Measurements from ENCODE around the gene RECQL.
"Not testable (repeated sequence)": the region's sequence is repeated elsewhere in the genome, so short reads cannot be mapped to it uniquely, and the experiment has no call there.

The RECQL gene

DNA sequence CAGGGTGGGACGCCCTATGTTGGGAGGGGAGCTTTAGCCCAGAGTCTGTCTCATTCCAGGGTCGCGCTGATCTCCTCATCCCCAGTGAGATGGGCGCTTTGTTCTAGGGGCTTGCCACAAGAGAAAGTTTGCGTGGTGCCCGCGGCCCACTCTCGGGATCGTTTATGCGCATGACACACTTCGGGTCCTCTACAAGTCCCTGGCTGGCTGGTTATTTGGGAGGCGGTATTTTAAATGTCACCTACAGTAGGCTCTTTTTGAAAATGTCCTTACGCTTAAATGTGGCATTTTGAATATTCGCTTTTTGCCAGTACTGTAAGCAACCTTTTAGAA, 695 bp upstream of the RECQL start:
- DNase-seq: peak; percentile 35 to 59

DNA sequence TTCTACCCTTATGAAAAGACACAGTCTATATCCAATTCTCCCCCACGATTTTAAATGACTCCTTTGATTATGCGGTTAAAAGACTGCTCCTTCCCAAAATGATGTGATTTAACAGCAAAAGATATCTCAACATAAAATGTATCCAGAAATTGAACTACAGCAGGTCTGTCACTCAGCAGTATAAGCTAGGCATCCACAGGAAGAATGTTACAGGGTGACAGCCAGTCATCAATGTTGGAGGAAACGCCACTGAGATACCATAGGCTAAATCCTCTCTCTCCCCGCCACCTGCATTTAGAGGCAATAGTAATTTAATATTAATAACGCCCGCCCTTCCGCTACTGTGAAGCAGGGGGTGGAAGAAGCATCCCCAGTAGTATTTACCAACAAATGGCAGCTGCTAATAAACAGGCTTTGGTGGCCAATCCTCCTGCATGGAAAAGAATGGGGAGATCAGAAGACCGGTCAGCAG, 613 bp downstream of the RECQL start:
- peak in 1 of 2 experiments; percentile 42 for DNase-seq

DNA sequence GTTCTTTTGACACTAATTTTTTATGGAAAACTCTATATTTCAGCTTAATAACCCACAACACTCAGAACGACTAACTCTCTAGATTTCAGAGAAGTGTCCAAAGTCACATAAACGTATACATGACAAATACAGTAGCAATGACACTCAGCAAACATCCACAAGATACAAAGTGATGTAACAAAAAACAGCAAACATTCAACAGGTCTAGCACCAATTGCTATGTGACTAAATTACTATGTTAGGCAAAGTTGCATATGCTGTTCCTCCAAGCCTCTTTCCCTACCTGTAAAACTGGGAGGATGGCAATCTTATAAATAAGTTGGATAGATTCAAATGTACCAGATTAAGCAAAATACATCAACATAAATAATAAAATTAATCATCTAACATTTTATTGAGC, 1.7 kb downstream of the RECQL start:
- DNase-seq: no peak

DNA sequence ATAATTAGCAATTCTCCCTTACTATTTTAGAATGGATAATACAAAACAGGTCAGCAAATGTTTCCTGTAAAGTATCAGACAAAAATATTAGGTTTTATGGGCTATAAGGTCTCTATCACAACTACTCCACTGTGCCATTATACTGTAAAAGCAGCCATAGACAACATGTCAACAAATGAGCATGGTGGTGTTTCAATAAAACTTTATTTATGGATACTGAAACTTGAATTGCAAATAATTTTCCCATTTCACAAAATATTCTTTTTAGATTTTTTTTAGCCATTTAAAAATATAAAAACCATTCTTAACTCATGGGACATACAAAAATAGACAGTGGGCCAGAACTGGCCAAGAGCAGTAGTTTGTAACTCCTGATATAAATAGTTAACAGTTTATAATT, 15.4 kb downstream of the RECQL start:
- DNase-seq: no peak

DNA sequence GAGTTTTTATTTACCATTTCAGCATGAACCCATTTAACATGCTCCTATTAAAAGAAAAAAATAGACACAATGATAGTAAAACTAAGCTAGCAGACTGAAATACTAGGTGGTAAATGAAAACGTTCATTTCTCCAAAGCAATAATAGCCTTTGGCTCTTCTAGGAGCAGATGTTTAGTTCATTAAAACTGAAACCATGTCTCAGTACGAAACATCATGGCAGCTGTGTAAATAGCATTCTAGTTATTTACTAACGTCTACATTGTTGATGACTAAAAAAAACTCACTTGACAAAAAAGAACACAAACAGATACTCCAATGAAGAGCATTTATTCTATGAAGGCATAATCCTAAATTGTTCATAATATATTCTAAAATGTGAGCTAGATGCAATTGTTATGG, 17.9 kb downstream of the RECQL start:
- no peak for DNase-seq

DNA sequence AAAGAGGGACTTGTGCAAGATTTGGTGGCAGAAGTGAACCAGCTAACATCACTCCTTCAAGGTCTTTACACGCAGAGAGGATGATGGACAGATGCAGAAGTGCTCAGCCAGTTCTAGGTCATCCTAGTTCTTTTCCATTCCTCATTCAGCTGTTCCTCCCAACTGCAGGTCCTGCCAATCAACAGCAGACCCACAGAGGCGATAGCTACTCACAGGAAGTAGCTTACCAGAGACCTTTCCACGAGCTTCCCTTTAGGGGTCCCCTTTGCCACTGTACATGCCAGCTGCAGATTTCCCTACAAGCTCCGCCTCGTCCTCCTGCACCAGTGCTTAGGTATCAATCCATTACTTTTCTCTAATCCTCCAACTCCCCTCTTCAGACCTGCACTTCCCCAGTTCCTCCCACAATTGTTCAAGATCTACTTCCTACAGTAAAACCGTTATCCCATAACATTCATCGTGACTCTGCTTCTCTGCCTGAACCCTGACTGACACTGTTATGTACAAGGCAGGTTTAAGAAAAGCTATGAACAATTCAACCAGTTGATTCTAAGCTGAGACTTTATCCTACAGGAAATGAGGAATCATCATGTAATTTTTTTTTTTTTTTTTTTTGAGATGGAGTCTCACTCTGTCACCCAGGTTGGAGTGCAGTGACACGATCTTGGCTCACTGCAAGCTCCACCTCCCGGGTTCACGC, 22.5 kb downstream of the RECQL start:
- no peak for DNase-seq

DNA sequence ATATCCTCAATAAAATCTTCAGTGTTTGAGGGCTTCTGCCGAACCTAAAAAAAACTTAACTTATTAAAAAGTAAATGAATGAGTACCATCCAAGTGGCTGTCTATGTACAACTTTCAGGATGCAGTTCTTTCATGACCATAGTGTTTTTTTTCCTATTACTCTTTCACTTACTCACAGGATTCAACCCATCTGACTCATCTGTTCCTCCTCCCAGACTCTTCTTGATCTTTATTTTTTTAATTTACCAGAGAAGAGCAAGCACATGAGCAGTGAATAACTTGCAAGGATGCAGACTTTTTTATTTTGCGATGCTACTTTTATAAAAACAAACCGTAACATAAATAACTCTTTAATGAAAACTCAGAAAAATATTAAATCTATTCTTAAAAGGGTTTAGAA, 24.5 kb downstream of the RECQL start:
- no peak for DNase-seq

DNA sequence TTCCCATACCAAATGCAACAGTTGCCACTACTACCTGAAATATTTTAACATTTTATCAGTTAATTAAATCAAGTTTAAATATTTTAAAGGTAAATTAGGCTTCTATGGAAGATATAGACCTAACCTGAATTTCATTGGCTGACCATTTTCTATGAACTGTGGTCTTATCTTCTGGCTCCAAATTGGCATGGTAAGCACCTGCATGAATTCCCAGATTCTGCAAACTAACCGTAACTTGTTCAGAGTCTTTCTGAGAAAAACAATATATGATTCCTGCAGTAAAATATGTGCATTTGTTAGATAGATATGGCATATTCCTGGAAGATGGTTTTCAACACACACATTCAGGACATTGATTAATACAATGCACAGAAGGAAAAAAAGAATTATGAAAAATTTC, 25.9 kb downstream of the RECQL start:
- no peak for DNase-seq

DNA sequence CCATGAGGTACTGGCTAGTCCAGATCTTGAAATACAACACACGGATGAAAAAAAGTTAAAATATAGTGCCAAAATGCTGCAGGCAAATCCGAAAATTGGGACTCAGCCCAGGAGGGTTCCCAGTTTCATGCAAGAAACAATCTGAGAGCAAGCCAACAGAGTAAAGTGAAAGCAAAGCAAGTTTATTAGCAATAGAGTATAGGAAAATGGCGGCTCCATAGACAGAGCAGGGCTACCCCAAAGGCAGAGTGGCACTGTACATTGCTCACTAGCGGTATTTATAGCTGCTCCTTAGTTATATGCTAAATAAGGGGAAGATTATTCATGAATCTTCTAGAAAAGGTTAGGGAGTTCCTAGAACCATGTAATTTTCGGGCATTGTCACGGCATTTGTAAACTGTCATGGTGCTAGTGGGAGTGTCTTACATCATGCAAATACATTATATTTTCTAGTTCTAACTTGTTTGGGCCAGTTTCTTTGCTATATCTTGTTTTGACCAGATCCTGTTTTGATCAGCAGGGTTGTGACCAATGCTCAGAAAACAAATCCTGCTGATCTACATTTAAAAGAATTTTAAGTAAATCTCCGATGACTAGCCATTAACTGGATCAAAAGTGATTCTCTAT, 29.1 kb downstream of the RECQL start:
- no peak for DNase-seq

DNA sequence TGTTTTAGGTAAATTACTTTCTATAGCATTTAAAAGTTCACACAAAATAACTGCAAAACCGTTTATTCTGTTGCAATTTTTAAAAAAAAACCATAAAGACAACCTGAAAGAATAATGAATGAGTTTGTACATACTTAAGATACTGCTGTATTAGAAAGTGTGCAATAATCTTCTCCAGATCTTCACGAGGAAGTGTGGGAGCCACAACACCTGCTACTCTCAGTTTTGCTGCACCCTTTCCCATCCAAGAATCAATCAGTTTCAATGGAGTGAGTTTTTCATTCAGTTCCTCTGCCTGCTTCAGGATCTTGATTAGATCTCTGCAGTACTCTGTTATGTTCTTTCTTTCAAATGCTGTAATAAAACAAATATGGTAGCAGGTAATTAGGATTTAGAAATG, 30.1 kb downstream of the RECQL start:
- DNase-seq: no peak

DNA sequence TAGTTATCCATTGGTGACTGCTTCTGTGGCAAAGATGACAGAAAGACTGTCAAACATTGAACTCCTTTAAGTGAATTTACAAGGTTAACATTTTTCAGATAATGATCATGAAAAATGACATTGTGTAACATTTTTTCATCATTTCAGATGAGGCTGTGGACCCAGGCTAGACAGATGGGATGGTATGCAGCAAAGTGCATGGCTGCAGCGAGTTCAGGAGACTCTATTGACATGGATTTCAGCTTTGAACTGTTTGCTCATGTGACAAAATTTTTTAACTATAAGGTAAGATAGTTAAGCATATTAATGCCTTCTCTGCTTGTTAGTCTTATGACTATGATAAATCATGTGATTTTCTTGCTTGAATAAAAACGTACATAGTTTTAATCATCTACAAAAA, 34.1 kb downstream of the RECQL start:
- DNase-seq: not testable (repeated sequence)

DNA sequence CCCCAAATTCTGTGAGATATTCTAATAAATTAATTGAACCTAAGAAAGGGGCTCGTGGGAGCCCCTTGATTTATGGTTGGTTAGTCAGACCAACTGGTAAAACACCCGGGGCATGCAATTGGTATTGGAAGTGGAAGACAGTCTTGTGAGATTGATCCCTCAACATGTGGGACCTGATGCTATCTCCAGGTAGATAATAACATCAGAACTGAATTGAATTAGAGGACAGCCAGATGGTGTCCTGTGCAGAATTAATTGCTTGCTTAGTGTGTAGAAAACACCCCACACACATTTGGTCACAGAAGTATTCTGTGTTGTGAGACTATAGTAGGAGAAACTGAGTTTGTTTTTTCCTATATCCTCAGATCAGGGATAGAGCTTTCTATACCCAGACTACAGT, 42.0 kb downstream of the RECQL start:
- DNase-seq: no peak

DNA sequence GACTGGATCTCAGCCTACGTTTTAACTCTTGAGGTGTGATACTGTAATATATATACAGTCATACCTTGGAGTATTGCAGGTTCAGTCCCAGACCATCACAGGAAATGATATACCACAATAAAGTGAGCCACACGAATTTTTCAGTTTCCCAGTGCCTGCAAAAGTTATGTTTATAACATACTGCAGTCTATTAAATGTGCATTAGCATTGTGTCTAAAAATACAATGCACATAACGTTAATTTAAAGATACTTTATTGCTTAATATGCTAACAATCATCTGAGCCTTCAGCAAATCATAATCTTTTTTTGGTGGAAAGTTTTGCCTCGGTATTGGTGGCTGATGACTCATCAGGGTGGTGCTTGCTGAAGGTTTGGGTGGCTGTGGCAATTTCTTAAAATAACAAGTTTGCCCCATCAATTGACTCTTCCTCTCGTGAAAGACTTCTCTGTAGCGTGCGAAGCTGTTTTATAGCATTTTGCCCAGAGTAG, 45.1 kb downstream of the RECQL start:
- DNase-seq: no peak

DNA sequence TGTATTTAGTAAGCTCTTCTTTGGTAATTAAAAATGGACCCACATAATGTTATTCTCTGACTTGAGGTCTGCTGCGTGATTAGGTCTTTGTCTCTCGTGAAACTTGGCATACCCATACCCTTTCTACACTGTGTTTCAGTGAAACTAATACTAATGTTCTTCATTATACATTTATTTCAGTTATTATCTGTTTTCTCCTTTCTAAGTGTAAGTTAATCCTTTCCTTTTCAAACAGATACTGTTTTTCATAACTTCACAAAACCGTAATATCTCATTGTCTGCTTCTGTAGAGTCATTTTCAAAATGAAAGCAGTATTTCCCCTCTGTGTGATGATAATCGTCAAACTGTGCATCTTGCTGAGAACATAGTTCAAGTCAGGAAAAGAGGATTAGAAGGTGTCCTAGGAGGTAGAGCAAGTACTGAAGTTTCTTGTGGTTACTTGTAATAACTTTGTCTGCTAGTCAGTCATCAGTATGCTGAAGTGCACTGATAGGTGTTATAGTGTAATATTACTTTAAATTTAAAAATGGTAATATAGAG, 48.1 kb downstream of the RECQL start:
- DNase-seq: no peak

DNA sequence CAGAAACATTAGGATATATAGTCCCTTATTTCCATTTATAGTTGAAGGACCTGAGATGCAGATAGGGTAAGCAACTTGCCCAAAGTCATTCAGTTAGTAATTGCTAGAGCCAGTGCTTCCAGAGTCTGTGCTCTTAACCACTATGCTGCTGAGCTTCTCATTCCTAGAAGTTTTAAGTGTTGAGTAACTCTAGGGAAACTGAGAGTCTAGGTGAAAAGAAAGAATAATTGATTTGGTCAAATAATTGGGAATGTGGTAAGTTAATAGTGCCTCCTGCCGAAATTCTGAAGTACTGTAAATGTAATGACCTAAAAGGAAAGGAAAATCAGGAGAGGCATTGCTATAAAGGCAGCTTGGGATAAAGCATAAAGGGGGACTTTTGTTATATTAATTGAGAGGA, 49.9 kb downstream of the RECQL start:
- no peak for DNase-seq

DNA sequence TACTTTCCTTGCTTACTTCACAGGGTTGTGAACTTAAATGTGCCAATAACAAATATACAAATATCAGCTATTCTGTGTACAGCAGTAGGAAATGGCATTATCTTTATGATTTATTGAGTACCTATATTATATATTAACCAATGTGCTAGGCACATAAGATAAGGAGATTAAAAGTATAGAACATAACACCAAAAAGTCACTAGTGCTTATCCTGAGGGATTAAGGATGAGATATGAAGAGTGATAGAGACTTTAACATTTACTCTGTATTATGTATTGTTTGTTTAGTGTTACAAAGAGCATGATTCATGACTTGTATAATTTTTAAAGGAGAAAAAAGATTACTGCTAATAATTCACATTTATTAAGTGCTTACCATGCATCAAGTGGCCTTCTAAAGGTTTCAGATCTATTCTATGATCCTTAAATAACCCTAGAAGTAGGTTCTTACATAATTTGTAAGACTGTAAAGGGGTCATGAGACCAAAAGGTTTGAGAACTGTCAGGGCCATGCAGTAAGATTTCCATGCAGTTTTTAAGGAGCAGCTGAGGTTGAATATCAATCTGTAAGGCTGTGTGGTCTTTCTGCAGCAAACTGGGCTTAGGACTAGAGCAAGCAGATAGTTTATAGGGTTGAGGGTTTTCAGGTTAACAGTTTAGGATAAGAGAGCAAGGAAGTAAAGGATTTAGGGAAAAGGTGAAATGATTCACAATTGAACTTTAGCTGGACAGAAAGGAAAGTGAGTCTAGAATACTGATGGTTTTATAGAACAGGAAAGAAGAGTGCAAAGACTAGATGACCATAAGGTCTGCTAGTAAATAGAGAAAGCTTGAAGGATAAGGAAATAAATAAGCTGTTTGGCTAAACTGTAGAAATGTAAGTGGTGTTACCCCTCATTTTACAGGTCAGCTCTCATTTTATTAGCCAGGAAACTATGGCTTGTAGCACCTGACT, 57.0 kb downstream of the RECQL start:
- no peak for DNase-seq

DNA sequence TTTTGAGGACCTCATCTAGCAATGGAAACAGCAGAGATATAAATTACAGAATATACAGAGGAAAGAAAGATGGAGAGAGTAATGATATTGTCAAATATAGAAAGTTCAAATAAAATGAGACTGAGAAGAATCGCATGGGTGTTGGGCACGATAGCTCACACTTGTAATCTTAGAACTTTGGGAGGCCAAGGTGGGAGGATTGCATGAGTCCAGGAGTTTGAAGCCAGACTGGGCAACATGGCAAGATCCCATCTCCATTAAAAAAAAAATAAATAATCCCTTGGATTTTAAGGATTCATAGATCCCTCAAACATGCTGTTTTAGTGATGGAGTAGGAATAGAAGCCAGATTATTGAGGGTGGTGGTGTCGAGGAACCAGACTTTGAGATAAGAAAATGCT, 62.1 kb downstream of the RECQL start:
- no peak for DNase-seq

DNA sequence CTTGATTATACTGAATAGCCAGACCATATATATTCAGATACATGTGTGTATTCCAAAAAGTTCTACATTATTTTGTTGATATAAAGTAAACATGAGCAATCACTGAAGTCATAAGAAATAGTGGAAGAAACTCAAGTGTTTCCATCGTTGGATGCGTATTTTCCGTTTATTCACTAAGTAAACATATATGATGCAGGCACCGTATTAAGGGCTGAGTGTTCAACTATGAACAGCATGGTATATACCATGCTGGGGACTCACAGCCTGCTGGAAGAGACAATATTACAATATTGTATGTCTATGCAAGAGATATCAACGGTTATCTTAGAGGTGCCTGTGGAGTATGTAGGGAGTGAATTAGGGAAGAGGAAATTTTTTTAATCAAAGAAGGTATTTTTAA, 62.8 kb downstream of the RECQL start:
- DNase-seq: peak in 1 of 2 experiments; percentile 9

DNA sequence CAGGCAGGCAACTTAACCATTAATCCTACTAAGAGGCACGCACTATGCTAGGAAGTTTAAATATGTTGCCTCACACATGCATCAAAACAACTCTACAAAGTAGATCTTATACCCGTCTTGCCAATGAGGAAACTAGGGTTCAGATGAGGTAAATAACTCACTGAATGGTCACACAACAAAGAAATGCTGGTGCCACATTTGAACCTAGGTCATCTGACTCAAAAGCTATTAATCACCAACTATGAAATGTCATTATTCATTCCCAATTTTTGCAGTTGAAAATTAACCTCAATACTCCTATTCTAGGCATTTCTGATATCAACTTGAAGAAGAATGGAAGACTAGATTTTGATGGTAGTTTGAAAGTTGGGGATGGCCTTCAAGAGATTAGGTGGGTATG, 66.7 kb downstream of the RECQL start:
- no peak for DNase-seq

DNA sequence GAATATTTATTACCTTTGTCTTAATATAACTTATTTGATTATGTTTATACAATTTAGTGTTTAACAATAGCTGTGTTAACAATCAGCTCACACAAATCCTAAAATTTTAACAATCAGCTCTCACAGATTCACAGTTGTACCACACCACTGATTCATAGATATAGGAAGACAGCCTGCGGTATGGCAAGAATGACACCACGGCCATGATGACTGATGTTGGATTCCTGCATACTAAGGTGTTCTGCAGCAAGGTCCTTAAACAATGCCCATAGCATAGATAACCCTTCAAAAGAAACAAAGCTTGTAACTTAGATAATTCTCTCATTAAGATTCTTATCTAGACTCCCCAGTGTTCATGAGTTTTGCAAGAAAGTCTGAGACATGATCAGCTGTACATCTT, 67.9 kb downstream of the RECQL start:
- DNase-seq: no peak

DNA sequence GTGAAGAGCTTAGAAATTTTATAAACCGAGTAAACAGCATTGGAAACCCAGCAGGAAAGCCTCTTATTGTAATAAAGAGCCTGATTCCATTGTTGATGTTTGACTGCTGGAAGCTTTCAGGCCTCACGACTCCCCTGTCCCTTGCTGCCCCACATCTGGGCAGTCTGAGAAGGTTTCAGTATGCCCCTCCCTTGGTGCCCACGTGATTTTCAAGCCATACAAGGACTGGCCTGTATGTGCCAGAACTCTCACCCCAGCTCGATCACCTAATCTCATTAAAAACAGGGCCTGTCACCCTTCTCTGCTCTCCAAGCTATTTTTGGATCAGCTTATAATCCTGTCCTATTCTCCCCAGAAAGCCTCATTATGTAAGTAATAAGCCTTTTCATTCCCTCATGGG, 71.4 kb downstream of the RECQL start:
- no peak for DNase-seq

DNA sequence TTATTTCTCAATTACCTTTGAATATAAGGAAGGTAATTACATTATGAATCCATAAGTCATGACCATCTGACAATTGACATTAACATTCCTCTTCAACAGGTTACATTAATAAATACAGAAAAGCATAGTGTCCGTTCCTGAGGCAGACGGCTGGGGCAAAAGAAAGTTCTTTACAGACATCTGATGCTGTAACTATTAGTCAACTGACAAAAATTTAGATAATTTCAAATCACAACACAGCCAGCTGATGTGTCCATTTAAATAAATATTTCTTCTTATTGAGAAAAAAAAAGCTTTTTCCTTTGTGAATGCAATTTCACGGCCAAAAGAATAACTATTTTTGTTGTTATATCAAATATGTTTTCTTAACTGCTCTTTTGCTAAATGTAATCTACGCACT, 73.2 kb downstream of the RECQL start:
- no peak for DNase-seq

DNA sequence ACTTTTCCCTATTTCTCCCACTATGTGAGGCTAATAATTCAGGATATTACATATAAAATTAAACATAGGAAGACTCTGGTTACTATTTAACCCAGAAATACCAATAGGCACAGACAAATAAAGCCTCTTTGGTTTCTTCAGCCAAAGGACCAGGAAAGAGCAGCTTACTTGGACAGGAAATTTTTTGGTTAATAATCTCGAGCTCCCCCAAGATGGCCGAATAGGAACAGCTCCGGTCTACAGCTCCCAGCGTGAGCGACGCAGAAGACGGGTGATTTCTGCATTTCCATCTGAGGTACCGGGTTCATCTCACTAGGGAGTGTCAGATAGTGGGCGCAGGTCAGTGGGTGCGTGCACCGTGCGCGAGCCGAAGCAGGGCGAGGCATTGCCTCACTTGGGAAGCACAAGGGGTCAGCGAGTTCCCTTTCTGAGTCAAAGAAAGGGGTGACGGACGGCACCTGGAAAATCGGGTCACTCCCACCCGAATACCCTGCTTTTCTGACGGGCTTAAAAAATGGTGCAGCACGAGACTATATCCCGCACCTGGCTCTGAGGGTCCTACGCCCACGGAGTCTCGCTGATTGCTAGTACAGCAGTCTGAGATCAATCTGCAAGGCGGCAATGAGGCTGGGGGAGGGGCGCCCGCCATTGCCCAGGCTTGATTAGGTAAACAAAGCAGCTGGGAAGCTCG, 82.3 kb downstream of the RECQL start:
- DNase-seq: peak in 1 of 2 experiments; percentile 29

Data from NCI-H526 (cell line).